ENCODE measurements around the gene SERPINB8.

- no peak for TF ChIP-seq ZNF782 (CRISPR knock-in tag; IDR thresholded peaks at IDR 0.05; ENCODE audit: borderline replicate concordance)
- no peak for TF ChIP-seq HMG20B (CRISPR knock-in tag; conservative IDR thresholded peaks at IDR 0.05)
- TF ChIP-seq, protein P1, sequence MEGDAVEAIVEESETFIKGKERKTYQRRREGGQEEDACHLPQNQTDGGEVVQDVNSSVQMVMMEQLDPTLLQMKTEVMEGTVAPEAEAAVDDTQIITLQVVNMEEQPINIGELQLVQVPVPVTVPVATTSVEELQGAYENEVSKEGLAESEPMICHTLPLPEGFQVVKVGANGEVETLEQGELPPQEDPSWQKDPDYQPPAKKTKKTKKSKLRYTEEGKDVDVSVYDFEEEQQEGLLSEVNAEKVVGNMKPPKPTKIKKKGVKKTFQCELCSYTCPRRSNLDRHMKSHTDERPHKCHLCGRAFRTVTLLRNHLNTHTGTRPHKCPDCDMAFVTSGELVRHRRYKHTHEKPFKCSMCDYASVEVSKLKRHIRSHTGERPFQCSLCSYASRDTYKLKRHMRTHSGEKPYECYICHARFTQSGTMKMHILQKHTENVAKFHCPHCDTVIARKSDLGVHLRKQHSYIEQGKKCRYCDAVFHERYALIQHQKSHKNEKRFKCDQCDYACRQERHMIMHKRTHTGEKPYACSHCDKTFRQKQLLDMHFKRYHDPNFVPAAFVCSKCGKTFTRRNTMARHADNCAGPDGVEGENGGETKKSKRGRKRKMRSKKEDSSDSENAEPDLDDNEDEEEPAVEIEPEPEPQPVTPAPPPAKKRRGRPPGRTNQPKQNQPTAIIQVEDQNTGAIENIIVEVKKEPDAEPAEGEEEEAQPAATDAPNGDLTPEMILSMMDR (CRISPR knock-in tag; IDR thresholded peaks at IDR 0.05), result no peak
- TF ChIP-seq SP1 (IDR thresholded peaks at IDR 0.05), result no peak
- TF ChIP-seq SP1 (CRISPR knock-in tag; IDR thresholded peaks at IDR 0.05), result no peak
Observed at GRCh38 chr18:63977040-63977439, 7.2 kb downstream of the SERPINB8 start.
